ENCODE results near the gene OR52A1.
"Not testable (repeated sequence)": the region's sequence is repeated elsewhere in the genome, so short reads cannot be mapped to it uniquely, and the experiment has no call there.

OR52A1 gene

GRCh38 chr11:5154657-5155056 is at the start of gene OR52A1:
TSS of gene OR52A1 (minus strand) at chr11:5154757. CDS start at chr11:5152369, 2,388 bp downstream.
- DNase-seq, result no peak

GRCh38 chr11:5203366-5203765 is 48.8 kb upstream of the OR52A1 start:
- DNase-seq, result peak; percentile 8

GRCh38 chr11:5200582-5200981 is 46.0 kb upstream of the OR52A1 start, which contains the start of gene OR51V1:
TSS of gene OR51V1 (minus strand) at chr11:5200682. CDS start at chr11:5200682, 0 bp downstream.
- DNase-seq, result no peak

- DNase-seq, result no peak
Observed at GRCh38 chr11:5198285-5198684, 43.7 kb upstream of the OR52A1 start.

GRCh38 chr11:5197536-5197935 is 43.0 kb upstream of the OR52A1 start:
- peak; percentile 29 for DNase-seq

GRCh38 chr11:5196731-5197130 is 42.2 kb upstream of the OR52A1 start:
- no peak for DNase-seq

- DNase-seq, result no peak
Observed at GRCh38 chr11:5196067-5196466, 41.5 kb upstream of the OR52A1 start.

GRCh38 chr11:5192738-5193137 is 38.2 kb upstream of the OR52A1 start:
- no peak for DNase-seq

- DNase-seq, result no peak
Observed at GRCh38 chr11:5188201-5188600, 33.6 kb upstream of the OR52A1 start.

GRCh38 chr11:5178046-5178837 is 23.7 kb upstream of the OR52A1 start:
- DNase-seq, result no peak

- DNase-seq, result no peak
Observed at GRCh38 chr11:5174934-5175333, 20.4 kb upstream of the OR52A1 start.

- no peak for DNase-seq
Observed at GRCh38 chr11:5171856-5172255, 17.3 kb upstream of the OR52A1 start.

- DNase-seq, result not testable (repeated sequence)
Observed at GRCh38 chr11:5165898-5166297, 11.3 kb upstream of the OR52A1 start.

GRCh38 chr11:5164807-5165206 is 10.2 kb upstream of the OR52A1 start:
- DNase-seq, result not testable (repeated sequence)

- DNase-seq, result not testable (repeated sequence)
Observed at GRCh38 chr11:5161045-5161444, 6.5 kb upstream of the OR52A1 start.

- DNase-seq, result not testable (repeated sequence)
Observed at GRCh38 chr11:5160217-5160616, 5.7 kb upstream of the OR52A1 start.

- DNase-seq, result no peak
Observed at GRCh38 chr11:5159806-5160205, 5.2 kb upstream of the OR52A1 start.

GRCh38 chr11:5153574-5154431 is 754 bp downstream of the OR52A1 start:
- no peak for DNase-seq

GRCh38 chr11:5151713-5152153 is 2.8 kb downstream of the OR52A1 start:
- DNase-seq, result no peak

- DNase-seq, result not testable (repeated sequence)
Observed at GRCh38 chr11:5144206-5144605, 10.4 kb downstream of the OR52A1 start.

GRCh38 chr11:5137996-5138395 is 16.6 kb downstream of the OR52A1 start, which contains the start of gene OR52A5:
TSS of gene OR52A5 (minus strand) at chr11:5138356. CDS start at chr11:5132642, 5,714 bp downstream.
- no peak for DNase-seq

- DNase-seq, result no peak
Observed at GRCh38 chr11:5137014-5137413, 17.5 kb downstream of the OR52A1 start.

GRCh38 chr11:5136261-5136660 is 18.3 kb downstream of the OR52A1 start:
- DNase-seq, result no peak
